IMR-90 (cell line): ENCODE results near the gene RFPL3. TPM values are rescaled to one million over a fixed set of nuclear protein-coding genes. Genes with fewer than 3 reads are reported as not detected.

ENCODE experiments used
- ATAC-seq: fragments of 200-7000 bp; cut with Tn5 transposase; 2 replicates; pipeline ENCODE4 v1.9.1; 2020; ENCODE audit warnings: low read depth, mild to moderate bottlenecking, moderate library complexity
- BruUV-seq: library from RNA; stranded (reverse); fragments of 400-500 nt; replicated peaks from 2 replicates; lab custom pipeline; 2021; lab: Mats Ljungman, UMichigan
- CTCF ChIA-PET: fragments of 300-600 bp; formaldehyde crosslinking; extraction: SDS; loops from one replicate; lab custom pipeline; 2021; ENCODE audit warnings: antibody characterized with exemption; lab: Yijun Ruan, JAX
- POLR2A ChIA-PET: fragments of 300-600 bp; sonication (Branson Sonifier 250); formaldehyde crosslinking; loops from one replicate; lab custom pipeline; 2022; ENCODE audit warnings: antibody characterized with exemption; ENCODE audit not compliant: unreplicated experiment; lab: Charles Lee
- DNase-seq: peaks from one replicate; pipeline ENCODE4 v3.0.0; 2013
- H2AFZ ChIP-seq: replicated peaks from 2 replicates; pipeline ENCODE3; 2013; ENCODE audit warnings: low read length, mild to moderate bottlenecking; ENCODE audit not compliant: poor library complexity
- H2AK5ac ChIP-seq: 2 replicates; pipeline ENCODE4 v1.6.1; 2013; ENCODE audit warnings: low read depth, low read length, inconsistent platforms
- H2AK9ac ChIP-seq: replicated peaks from 2 replicates; pipeline ENCODE3; 2013; ENCODE audit warnings: mild to moderate bottlenecking, low read depth, low read length, moderate library complexity; ENCODE audit not compliant: poor library complexity
- H2BK120ac ChIP-seq: 2 replicates; pipeline ENCODE4 v1.6.1; 2013; ENCODE audit warnings: low read depth, low read length, inconsistent platforms
- H2BK15ac ChIP-seq: 3 replicates; pipeline ENCODE4 v1.6.1; 2013; ENCODE audit warnings: low read depth, low read length, inconsistent platforms
- H2BK20ac ChIP-seq: 2 replicates; pipeline ENCODE4 v1.6.1; 2013; ENCODE audit warnings: low read depth, mild to moderate bottlenecking, inconsistent platforms, low read length, moderate library complexity
- H2BK5ac ChIP-seq: 2 replicates; pipeline ENCODE4 v1.6.1; 2013; ENCODE audit warnings: mild to moderate bottlenecking, low read depth, low read length, inconsistent platforms; ENCODE audit not compliant: poor library complexity, severe bottlenecking
- H3K14ac ChIP-seq: replicated peaks from 2 replicates; pipeline ENCODE4 v1.6.1; 2013; ENCODE audit warnings: low read depth, low read length, inconsistent platforms
- H3K18ac ChIP-seq: 2 replicates; pipeline ENCODE4 v1.6.1; 2013; ENCODE audit warnings: low read depth, low read length, control low read depth
- H3K23ac ChIP-seq: 2 replicates; pipeline ENCODE4 v1.6.1; 2013; ENCODE audit warnings: low read depth, low read length, inconsistent platforms
- H3K27ac ChIP-seq: 2 replicates; pipeline ENCODE4 v1.5.1; 2013; ENCODE audit warnings: mild to moderate bottlenecking, control low read depth, low read length; ENCODE audit not compliant: insufficient read depth
- H3K27me3 ChIP-seq: 2 replicates; pipeline ENCODE4 v1.6.1; 2013; ENCODE audit warnings: low read length; ENCODE audit not compliant: control insufficient read depth, insufficient read depth
- H3K36me3 ChIP-seq: 2 replicates; pipeline ENCODE4 v1.6.1; 2013; ENCODE audit warnings: low read length, mixed read lengths; ENCODE audit not compliant: control insufficient read depth, insufficient read depth
- H3K4ac ChIP-seq: 2 replicates; pipeline ENCODE4 v1.6.1; 2013; ENCODE audit warnings: low read depth, low read length, inconsistent platforms
- H3K4me1 ChIP-seq: 2 replicates; pipeline ENCODE4 v1.6.1; 2013; ENCODE audit warnings: low read length, mixed read lengths; ENCODE audit not compliant: control insufficient read depth, insufficient read depth
- H3K4me2 ChIP-seq: 2 replicates; pipeline ENCODE4 v1.6.1; 2013; ENCODE audit warnings: low read depth, mild to moderate bottlenecking, control low read depth, low read length, moderate library complexity
- H3K4me3 ChIP-seq: 2 replicates; pipeline ENCODE4 v1.5.1; 2013; ENCODE audit warnings: low read depth, mild to moderate bottlenecking, control low read depth, low read length, moderate library complexity; ENCODE audit not compliant: insufficient read depth
- H3K56ac ChIP-seq: 2 replicates; pipeline ENCODE4 v1.6.1; 2013; ENCODE audit warnings: low read length, inconsistent platforms; ENCODE audit not compliant: insufficient read depth; ENCODE audit errors: extremely low read depth
- H3K79me1 ChIP-seq, 2 experiments: 2 replicates each; pipeline ENCODE4 v1.6.1; 2013; ENCODE audit warnings: low read length in 2 of 2, inconsistent platforms in 1 of 2, low read depth in 1 of 2
- H3K9ac ChIP-seq: 2 replicates; pipeline ENCODE4 v1.6.1; 2013; ENCODE audit warnings: low read depth, low read length, control low read depth
- H3K9me1 ChIP-seq: 2 replicates; pipeline ENCODE4 v1.6.1; 2013; ENCODE audit warnings: low read length, inconsistent platforms; ENCODE audit not compliant: insufficient read depth
- H3K9me3 ChIP-seq: 2 replicates; pipeline ENCODE4 v1.6.1; 2013; ENCODE audit warnings: low read length; ENCODE audit not compliant: control insufficient read depth, insufficient read depth
- H4K20me1 ChIP-seq: 2 replicates; pipeline ENCODE4 v1.6.1; 2013; ENCODE audit warnings: low read length, inconsistent platforms; ENCODE audit not compliant: insufficient read depth
- H4K5ac ChIP-seq: 2 replicates; pipeline ENCODE4 v1.6.1; 2013; ENCODE audit warnings: mild to moderate bottlenecking, low read depth, low read length, control low read depth
- H4K8ac ChIP-seq, 2 experiments: 2 replicates each; pipeline ENCODE4 v1.6.1; 2013; ENCODE audit warnings: low read depth in 2 of 2, low read length in 2 of 2, control low read depth in 1 of 2, inconsistent platforms in 1 of 2
- H4K91ac ChIP-seq: 2 replicates; pipeline ENCODE4 v1.6.1; 2013; ENCODE audit warnings: low read depth, low read length, inconsistent platforms; ENCODE audit not compliant: insufficient read depth
- BHLHE40 ChIP-seq: fragments of 150-350 bp; IDR thresholded peaks from 2 replicates; pipeline ENCODE4 v1.6.1; 2016; ENCODE audit warnings: mild to moderate bottlenecking, low read depth, low read length
- CEBPB ChIP-seq: IDR thresholded peaks from 2 replicates; pipeline ENCODE4 v1.6.1; 2012; ENCODE audit warnings: low read depth, low read length, improper control_type of control experiment
- CHD1 ChIP-seq: IDR thresholded peaks from 2 replicates; pipeline ENCODE4 v1.6.1; 2012; ENCODE audit warnings: low read depth, low read length, improper control_type of control experiment
- FOS ChIP-seq: fragments of 150-350 bp; IDR thresholded peaks from 2 replicates; pipeline ENCODE4 v1.6.1; 2016; ENCODE audit warnings: low read depth, low read length
- MAZ ChIP-seq: IDR thresholded peaks from 2 replicates; pipeline ENCODE4 v1.6.1; 2012; ENCODE audit warnings: low read depth, mild to moderate bottlenecking, low read length, improper control_type of control experiment, moderate library complexity, borderline replicate concordance
- MXI1 ChIP-seq: IDR thresholded peaks from 2 replicates; pipeline ENCODE4 v1.6.1; 2012; ENCODE audit warnings: low read depth, mild to moderate bottlenecking, low read length, moderate library complexity, borderline replicate concordance
- NFE2L2 ChIP-seq: fragments of 150-350 bp; IDR thresholded peaks from 2 replicates; pipeline ENCODE4 v1.6.1; 2016; ENCODE audit warnings: low read depth, mild to moderate bottlenecking, low read length
- POLR2A ChIP-seq: IDR thresholded peaks from 2 replicates; pipeline ENCODE4 v1.6.1; 2012; ENCODE audit warnings: mild to moderate bottlenecking, low read depth, low read length
- RAD21 ChIP-seq: IDR thresholded peaks from 2 replicates; pipeline ENCODE4 v1.6.1; 2012; ENCODE audit warnings: low read length, improper control_type of control experiment
- RCOR1 ChIP-seq: IDR thresholded peaks from 2 replicates; pipeline ENCODE4 v1.6.1; 2012; ENCODE audit warnings: mild to moderate bottlenecking, low read length, improper control_type of control experiment; ENCODE audit not compliant: insufficient replicate concordance
- RFX5 ChIP-seq: IDR thresholded peaks from 2 replicates; pipeline ENCODE4 v1.8.0; 2012; ENCODE audit warnings: low read depth, mild to moderate bottlenecking, low read length, moderate library complexity
- SMC3 ChIP-seq: fragments of 150-350 bp; IDR thresholded peaks from 2 replicates; pipeline ENCODE4 v1.6.1; 2016; ENCODE audit warnings: low read depth, mild to moderate bottlenecking, antibody characterized with exemption, low read length, moderate library complexity
- WGBS, 2 experiments: methylation state at CpG; one replicate each; pipeline versions ENCODE4 v1.1.5 to v1.1.7; 2013; ENCODE audit warnings: missing lambda C conversion rate in 2 of 2; ENCODE audit not compliant: insufficient read length in 1 of 2; ENCODE audit errors: extremely low coverage in 2 of 2; 5-methylcytosine and 5-hydroxymethylcytosine counted together
- dilution Hi-C: fragments of 300-500 bp; cut with HindIII; formaldehyde crosslinking; loops from one replicate; pipeline ENCODE4 v1.14.3; 2018; ENCODE audit warnings: low sequenced_read_pairs; ENCODE audit not compliant: unreplicated experiment
- in situ Hi-C: fragments of 300-500 bp; cut with MboI; formaldehyde crosslinking; loops from 3 replicates; pipeline ENCODE4 v1.14.3; 2019; ENCODE audit warnings: low sequenced_read_pairs, inconsistent platforms, mixed read lengths
- intact Hi-C: fragments of 100-400 bp; cut with micrococcal nuclease; formaldehyde crosslinking; loops from 2 replicates; pipeline ENCODE4 v1.10.0; 2022
- polyA plus RNA-seq, 3 experiments: library from polyadenylated mRNA; depleted of rRNA; stranded (reverse); fragments of >200 nt; gene quantifications; 2 replicates each; pipeline ENCODE4 v1.2.3, GENCODE V29; 2012; ENCODE audit warnings: low replicate concordance in 1 of 3
- total RNA-seq: library from RNA; depleted of rRNA; stranded (reverse); fragments of >200 nt; gene quantifications from 2 replicates; pipeline ENCODE4 v1.2.3, GENCODE V29; 2012
- TF ChIP-seq, protein P1 (sequence below): fragments of 150-350 bp; IDR thresholded peaks from 2 replicates; pipeline ENCODE4 v1.6.1; 2016; ENCODE audit warnings: low read depth, mild to moderate bottlenecking, low read length, moderate library complexity, borderline replicate concordance
- TF ChIP-seq, protein P2 (sequence below): fragments of 150-350 bp; IDR thresholded peaks from 2 replicates; pipeline ENCODE4 v1.6.1; 2017; ENCODE audit warnings: mild to moderate bottlenecking, antibody characterized with exemption, low read length, low read depth
- TF ChIP-seq, protein P3 (sequence below): conservative IDR thresholded peaks from 2 replicates; pipeline ENCODE4 v1.5.1; 2012; ENCODE audit warnings: mild to moderate bottlenecking, low read depth, low read length, improper control_type of control experiment

The RFPL3 gene
- total and polyA plus RNA-seq, 2 of the 4 experiments (the other 2 are of a cell fraction), result not detected

GRCh38 chr22:32338757-32339156, 18.9 kb upstream of the RFPL3 start:
- no peak overlapping the region for H3K9ac ChIP-seq
- POLR2A ChIA-PET, result no interaction called here
- H3K9me3 ChIP-seq, result no peaks in the 10 kb centered on the region
- CTCF ChIA-PET, result interaction anchor here (0.6 kb wide), 1 partner anchor 757 kb away, joined by 5 read pairs; no protein-coding TSS in a partner anchor
- H3K4me3 ChIP-seq, result no peak overlapping the region
- no peaks in the 10 kb centered on the region for H3K36me3 ChIP-seq
- no peak overlapping the region for H2BK15ac ChIP-seq
- dilution Hi-C loops (no loop called here), in situ Hi-C loops (no loop called here), intact Hi-C loops (no loop called here)
- no peak overlapping the region for H3K4ac ChIP-seq
- no peak overlapping the region for H3K14ac ChIP-seq
- no peak overlapping the region for H2BK20ac ChIP-seq
- no peak overlapping the region for H2AK5ac ChIP-seq
- DNase-seq (no peak), ATAC-seq (no peak)
- H2BK120ac ChIP-seq, result no peak overlapping the region
- H4K5ac ChIP-seq, result no peak overlapping the region
- no peak overlapping the region for H3K56ac ChIP-seq
- H2BK5ac ChIP-seq, result no peak overlapping the region
- no peak for TF ChIP-seq CEBPB
- no peak for TF ChIP-seq FOS
- no peak for TF ChIP-seq POLR2A
- TF ChIP-seq BHLHE40, result no peak
- no peak for TF ChIP-seq RFX5
- TF ChIP-seq MAZ, result no peak
- TF ChIP-seq, protein P1, sequence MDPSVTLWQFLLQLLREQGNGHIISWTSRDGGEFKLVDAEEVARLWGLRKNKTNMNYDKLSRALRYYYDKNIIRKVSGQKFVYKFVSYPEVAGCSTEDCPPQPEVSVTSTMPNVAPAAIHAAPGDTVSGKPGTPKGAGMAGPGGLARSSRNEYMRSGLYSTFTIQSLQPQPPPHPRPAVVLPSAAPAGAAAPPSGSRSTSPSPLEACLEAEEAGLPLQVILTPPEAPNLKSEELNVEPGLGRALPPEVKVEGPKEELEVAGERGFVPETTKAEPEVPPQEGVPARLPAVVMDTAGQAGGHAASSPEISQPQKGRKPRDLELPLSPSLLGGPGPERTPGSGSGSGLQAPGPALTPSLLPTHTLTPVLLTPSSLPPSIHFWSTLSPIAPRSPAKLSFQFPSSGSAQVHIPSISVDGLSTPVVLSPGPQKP, result no peak
- TF ChIP-seq RCOR1, result no peak
- no peak for TF ChIP-seq CHD1
- TF ChIP-seq, protein P2, sequence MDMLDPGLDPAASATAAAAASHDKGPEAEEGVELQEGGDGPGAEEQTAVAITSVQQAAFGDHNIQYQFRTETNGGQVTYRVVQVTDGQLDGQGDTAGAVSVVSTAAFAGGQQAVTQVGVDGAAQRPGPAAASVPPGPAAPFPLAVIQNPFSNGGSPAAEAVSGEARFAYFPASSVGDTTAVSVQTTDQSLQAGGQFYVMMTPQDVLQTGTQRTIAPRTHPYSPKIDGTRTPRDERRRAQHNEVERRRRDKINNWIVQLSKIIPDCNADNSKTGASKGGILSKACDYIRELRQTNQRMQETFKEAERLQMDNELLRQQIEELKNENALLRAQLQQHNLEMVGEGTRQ, result no peak
- TF ChIP-seq MXI1, result no peak
- TF ChIP-seq RAD21, result no peak
- TF ChIP-seq, protein P3, sequence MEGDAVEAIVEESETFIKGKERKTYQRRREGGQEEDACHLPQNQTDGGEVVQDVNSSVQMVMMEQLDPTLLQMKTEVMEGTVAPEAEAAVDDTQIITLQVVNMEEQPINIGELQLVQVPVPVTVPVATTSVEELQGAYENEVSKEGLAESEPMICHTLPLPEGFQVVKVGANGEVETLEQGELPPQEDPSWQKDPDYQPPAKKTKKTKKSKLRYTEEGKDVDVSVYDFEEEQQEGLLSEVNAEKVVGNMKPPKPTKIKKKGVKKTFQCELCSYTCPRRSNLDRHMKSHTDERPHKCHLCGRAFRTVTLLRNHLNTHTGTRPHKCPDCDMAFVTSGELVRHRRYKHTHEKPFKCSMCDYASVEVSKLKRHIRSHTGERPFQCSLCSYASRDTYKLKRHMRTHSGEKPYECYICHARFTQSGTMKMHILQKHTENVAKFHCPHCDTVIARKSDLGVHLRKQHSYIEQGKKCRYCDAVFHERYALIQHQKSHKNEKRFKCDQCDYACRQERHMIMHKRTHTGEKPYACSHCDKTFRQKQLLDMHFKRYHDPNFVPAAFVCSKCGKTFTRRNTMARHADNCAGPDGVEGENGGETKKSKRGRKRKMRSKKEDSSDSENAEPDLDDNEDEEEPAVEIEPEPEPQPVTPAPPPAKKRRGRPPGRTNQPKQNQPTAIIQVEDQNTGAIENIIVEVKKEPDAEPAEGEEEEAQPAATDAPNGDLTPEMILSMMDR, result no peak
- no peak for TF ChIP-seq SMC3
- TF ChIP-seq NFE2L2, result no peak
- H2AFZ ChIP-seq, result no peak overlapping the region
- H4K91ac ChIP-seq, result no peak overlapping the region
- no peak overlapping the region for H4K8ac ChIP-seq
- peaks cover 19% of the 10 kb centered on the region for H3K27me3 ChIP-seq
- no peak overlapping the region for H3K27ac ChIP-seq
- no peaks in the 10 kb centered on the region for H3K4me1 ChIP-seq
- H3K18ac ChIP-seq, result no peak overlapping the region
- H3K79me1 ChIP-seq, result no peaks in the 10 kb centered on the region
- H3K4me2 ChIP-seq, result no peak overlapping the region
- no CpG with 5 or more reads among the region's 10 CpGs for WGBS, 2 experiments
- H3K23ac ChIP-seq, result no peak overlapping the region
- H4K20me1 ChIP-seq, result no peaks in the 10 kb centered on the region
- BruUV-seq, result no TSS peak
- H2AK9ac ChIP-seq, result no peak overlapping the region
- peaks cover 2% of the 10 kb centered on the region; the same call in 1 of the 2 replicates for H3K9me1 ChIP-seq
